ENCODE data around the gene HS3ST1.

Gene HS3ST1

DNA sequence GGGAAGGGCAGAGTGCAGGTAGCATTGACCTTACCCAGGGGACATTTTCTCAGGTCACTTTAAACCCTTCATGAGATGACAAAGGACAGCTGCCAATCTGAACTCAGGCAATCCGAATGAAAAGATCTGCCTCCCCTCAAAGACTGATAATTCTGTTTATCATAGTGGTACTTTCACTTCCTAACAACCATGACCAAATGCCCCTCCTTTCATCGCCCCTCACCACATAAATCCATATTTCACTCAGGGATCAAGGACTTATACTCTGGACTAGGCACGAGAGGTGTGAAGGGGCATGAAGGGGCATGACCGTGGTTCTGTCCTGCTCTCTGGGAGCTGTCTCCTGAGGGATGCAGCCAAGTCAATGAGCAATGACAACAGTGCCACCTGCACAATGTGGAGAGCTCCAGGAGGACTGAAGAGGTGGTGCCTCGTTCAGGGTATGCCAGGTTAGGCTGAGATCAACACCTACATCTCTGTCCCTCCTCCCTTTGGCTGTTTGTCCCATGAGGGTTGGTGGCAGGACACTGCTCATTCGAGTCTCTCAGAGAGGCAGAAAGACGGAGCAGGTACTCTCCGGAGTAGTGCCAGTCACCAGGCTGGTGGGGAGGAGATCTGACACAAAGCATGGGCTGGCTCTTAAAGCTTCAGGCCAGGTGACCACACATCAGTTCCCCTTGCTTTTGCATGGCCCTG is 12.5 kb downstream of the HS3ST1 start:
- TF ChIP-seq, protein P1, sequence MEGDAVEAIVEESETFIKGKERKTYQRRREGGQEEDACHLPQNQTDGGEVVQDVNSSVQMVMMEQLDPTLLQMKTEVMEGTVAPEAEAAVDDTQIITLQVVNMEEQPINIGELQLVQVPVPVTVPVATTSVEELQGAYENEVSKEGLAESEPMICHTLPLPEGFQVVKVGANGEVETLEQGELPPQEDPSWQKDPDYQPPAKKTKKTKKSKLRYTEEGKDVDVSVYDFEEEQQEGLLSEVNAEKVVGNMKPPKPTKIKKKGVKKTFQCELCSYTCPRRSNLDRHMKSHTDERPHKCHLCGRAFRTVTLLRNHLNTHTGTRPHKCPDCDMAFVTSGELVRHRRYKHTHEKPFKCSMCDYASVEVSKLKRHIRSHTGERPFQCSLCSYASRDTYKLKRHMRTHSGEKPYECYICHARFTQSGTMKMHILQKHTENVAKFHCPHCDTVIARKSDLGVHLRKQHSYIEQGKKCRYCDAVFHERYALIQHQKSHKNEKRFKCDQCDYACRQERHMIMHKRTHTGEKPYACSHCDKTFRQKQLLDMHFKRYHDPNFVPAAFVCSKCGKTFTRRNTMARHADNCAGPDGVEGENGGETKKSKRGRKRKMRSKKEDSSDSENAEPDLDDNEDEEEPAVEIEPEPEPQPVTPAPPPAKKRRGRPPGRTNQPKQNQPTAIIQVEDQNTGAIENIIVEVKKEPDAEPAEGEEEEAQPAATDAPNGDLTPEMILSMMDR (IDR thresholded peaks at IDR 0.05): no peak

DNA sequence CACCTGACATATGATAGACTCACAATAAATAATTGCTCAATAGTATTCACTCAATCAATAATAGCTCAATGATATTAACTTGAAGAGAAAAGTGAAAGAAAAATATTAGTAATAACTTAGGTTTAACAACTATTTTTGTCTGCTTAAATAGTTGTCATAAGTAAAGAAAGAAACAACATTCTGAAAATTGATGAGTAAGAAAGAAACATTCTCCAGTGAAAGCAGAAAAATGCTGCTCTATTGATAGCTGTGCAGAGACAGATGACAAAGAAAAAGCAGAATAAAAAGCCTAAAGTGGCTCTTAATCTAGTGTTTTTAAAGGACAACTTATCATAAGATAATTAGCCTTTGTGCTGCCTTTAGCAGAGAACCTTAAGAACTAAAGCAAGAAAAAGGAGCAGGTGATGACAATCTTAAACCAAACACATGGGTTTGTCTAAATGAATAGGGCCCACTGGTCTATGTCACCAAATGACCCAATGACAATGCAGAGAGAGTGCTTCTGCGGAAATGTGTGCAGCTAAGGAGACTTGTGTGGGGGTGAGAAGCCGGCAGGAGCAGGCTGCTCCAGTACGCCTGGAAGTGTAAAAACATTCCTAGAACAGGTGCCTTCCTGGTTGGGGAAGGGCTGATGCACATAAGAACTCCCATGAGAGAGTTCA is 13.2 kb downstream of the HS3ST1 start:
- TF ChIP-seq, protein P1 (IDR thresholded peaks at IDR 0.05): no peak

DNA sequence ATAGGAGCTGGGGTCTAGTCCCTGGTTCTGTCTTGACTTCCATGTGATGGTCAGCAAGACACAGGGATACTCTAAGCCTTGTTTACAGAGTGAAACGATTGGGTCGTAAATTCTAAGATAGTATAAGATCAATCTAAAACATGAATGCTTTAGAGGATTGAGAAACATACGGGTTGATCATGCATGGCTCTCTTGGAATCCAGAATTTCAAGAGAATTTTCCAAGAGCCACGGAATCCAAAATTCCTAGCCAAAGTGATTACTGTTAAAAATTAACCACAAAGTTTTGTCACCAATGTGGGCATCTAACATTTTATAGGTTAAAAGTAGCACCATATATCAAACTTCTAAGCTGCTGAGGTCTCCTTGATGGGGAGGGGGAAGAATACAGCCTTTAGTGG is 16.5 kb downstream of the HS3ST1 start:
- TF ChIP-seq, protein P1 (IDR thresholded peaks at IDR 0.05): no peak

DNA sequence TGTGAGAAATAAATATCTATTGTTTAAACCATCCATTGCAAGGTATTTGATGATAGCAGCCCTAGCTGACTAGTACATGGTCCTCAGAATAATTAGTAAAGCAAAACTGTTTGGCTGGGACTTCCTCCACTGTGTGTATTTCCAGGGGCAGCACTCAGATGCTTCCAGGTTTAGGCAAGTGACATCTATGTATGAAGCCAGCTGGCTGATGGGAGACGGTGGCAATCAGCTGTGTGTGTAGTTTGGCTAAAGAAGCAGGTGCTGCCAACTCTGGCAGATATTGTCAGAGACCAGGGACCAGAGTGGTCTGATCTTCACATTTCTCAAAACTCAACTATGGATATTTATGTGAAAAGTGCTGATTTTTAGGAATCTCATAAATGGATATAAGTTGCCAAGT is 19.1 kb downstream of the HS3ST1 start:
- TF ChIP-seq, protein P1 (IDR thresholded peaks at IDR 0.05): no peak

DNA sequence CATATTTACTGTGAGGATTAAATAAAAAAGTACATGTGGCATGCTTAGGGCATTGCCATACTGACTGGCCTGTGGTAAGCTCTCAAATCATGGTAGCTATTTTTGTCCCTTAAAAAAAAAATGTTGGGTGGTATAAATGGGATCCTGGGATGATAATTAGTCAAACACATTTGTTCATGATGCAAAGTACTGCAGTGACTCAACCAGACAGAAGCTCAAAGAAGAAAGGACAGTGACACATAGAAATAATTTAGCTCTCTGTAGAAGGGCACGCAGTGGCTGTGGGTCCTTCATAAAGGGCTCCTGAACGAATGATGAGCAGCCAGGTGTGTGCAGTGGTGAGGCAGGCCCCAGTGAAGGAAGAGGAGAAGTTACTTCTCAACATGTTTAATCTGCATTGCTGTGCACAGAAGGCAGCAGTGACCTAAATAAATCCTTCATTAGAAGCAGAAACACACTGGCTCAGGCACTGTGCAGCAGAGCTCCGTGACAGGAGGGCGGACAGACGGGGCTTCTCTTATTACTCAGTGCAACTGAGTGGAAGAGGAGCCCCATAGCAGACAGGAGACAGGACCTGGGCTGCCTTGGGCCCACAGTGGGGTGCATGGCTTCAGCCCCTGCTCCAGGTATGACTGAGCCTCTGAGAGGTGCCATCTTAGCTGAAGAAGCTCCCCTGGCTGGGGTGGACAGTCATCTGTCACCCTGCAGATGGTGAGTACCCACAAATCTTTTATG is 20.3 kb downstream of the HS3ST1 start:
- TF ChIP-seq, protein P1 (IDR thresholded peaks at IDR 0.05): no peak

GRCh38 chr4:11407551-11407950 is 21.1 kb downstream of the HS3ST1 start:
- TF ChIP-seq, protein P1 (IDR thresholded peaks at IDR 0.05): no peak

DNA sequence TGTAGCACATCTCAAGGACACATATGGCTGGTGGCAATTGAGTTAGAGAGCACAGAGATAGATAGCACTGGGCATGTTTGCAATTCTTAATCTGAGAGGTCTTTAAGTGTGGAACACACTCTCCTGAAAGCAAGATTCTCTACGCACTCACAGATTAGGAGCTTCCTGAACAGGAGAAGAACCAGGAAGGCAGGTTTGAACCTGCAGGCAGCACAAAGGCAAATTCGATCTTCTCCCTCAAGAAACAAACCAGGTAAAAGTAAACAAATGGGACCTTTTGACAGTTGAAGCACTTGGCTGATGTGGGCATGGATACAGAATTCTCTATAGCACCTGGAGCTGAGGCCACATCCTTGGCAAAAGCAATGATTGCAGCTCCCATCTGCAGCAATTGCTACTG is 24.3 kb downstream of the HS3ST1 start:
- TF ChIP-seq, protein P1 (IDR thresholded peaks at IDR 0.05): no peak
